Measurements from ENCODE around the gene ZFP1.

ZFP1 gene

DNA sequence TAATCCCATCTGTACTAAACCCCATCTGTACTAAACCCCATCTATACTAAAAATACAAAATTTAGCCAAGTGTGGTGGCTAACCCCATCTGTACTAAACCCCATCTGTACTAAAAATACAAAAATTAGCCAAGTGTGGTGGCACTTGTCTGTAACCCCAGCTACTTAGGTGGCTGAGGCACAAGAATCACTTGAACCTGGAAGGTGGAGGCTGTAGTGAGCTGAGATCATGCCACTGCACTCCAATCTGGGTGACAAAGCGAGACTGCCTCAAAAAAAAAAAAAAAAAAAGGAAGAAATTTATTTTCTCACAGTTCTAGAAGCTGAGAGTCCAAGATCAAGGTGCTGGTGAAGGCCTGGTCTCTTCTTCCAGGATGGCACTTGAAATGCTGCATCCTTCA, 12.1 kb downstream of the ZFP1 start:
- no peak for DNase-seq (ENCODE audit: low spot score)

DNA sequence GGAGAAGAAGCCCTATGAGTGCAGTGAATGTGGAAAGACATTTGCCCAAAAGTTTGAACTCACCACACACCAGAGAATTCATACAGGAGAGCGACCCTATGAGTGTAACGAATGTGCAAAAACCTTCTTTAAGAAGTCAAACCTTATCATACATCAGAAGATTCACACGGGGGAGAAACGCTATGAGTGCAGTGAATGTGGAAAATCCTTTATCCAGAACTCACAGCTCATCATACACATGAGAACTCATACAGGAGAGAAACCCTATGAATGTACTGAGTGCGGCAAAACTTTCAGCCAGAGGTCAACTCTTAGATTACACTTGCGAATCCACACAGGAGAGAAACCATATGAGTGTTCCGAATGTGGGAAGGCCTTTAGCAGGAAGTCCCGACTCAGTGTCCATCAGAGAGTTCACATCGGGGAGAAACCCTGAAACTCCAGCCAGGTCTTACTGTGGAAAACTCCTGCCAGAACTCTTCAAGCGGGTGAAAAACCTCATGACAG, 21.6 kb downstream of the ZFP1 start:
- DNase-seq (ENCODE audit: low spot score), result no peak

DNA sequence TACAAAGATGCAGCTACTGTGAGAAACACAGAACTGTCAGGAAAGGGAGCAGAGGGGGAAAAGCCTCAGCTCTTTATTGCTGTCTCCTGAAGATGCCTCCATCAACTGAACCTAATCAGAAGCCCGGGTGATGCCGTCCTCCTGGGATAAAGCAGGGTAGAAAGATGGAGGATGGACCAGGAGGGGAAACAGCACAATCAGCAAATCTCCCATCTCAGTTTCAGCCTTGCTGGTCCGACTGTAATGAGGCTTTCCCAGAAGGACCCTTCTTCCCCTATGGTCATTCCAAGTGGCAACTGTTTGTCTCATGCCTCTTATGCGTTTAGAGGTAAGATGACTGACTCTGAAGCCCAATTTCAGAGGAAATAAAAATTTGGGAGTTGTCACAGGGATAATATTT, 24.3 kb downstream of the ZFP1 start:
- no peak for DNase-seq (ENCODE audit: low spot score)

DNA sequence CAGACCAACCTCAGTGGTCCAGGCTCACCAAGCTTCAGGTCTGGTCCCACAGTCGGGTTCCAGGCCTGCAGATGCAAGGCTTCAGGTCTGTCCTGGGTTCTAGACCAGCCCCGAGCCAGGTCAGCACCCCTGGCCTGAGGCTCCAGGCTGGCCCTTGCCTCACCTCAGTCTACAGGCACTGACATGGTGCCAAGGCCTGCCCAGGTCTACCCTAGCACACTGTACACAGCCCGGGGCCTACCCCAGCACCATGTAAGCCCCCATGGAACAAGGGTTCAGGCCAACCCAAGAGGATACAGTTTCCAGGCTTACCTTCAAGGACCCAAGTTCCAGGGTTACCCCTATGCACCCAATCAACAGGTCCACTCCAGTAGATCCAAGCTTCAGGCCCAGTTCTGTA, 26.8 kb downstream of the ZFP1 start:
- no peak for DNase-seq (ENCODE audit: low spot score)

DNA sequence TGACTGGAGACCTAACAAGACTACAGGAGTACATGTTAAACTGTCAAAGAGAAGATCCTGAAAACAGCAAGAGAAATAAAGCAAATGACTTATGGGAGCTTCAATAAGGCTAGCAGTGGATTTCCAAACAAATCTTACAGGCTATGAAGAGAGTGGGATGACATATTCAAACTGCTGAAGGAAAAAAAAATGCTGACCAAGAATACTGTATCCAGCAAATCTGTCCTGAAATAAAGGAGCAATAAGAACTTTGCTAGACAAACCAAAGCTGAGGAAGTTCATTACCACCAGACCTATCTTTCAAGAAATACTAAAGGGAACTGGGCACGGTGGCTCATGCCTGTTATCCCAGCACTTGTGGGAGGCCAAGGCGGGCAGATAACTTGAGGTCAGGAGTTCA, 28.6 kb downstream of the ZFP1 start:
- no peak for DNase-seq (ENCODE audit: low spot score)

DNA sequence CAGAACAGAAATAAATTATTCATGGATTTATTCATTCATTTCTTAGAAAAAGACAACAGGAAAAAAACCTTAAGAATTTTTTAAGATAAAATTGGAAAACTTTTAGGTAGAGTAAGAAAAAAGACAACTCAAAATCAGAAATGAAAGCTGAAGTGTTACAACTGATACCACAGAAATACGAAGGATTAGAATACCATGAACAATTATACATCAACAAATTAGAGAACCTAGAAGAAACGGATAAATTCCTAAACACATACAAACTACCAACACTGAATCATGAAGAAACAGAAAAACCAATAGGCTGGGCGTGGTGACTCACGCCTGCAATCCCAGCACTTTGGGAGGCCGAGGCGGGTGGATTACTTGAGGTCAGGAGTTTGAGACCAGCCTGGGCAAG, 30.9 kb downstream of the ZFP1 start:
- DNase-seq (ENCODE audit: low spot score), result no peak

DNA sequence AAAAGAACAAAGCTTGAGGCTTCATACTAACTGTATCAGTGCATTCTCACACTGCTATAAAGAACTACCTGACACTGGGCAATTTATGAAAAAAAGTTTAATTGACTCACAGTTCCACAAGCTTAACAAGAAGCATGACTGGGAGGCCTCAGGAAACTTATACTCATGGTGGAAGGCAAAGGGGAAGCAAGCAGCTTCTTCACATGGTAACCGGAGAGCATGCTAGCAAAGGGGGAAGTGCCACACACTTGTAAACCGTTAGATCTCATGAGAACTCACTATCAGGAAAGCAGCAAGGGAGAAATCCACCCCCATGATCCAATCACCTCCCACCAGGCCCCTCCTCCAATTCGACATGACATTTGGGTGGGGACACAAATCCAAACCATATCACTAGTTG, 33.3 kb downstream of the ZFP1 start:
- DNase-seq (ENCODE audit: low spot score), result no peak

DNA sequence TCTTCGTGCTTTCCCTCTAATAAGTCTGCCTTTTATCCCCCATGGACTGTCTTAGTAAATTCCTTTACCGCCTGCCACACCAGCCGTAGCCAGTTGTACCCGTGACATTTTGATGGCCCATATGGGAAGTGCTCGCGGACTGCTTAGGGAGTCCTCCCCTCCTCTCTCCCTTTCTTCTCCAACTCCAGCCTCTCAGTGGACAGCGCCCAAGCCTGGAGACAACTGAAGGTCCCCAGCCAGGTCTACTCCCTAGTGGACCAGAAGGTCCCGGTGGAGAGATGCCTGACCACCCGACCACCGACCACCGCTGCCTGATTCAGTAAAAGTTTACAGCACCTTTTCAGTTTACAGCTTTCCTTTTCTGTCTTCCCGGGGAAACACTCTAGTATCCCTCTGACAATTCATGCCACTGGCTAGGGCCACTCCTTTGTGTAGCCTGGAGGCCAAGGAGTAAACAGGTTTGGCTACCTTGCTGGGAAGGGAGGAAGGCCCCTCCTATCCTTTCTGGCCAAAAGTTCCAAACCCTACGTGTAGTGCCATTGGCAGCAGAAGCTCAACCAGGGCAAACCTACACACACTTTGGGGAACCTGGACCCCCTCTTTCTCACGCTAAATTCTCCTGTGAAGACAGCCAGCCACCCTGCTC, 40.6 kb downstream of the ZFP1 start:
- DNase-seq (ENCODE audit: low spot score), result no peak

DNA sequence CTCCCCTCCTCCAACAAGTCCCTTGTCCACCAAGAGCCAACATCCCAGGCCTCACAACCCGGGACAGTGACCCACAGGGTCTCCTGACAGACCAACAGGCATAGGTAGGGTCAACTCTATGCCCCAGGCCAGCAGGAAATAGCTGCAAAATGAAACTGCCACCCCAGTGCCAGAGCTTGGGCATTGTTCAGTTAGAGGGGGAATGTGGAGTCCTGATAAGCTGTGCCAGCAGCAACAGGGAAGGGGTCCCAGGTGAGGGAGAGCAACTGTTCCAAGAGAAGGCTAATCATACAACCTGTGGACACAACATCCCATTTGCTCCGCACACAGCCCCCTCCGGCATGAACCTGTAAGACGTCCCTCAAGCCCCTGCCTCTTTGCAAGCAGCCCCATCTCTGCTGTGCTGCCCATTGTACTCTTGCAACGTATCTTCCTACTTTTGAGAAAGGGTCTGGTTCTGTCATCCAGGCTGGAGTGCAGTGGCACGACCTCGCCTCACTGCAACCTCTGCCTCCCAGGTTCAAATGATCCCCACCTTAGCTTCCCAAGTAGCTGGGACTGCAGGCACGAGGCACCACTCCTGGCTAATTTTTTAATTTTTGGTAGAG, 41.4 kb downstream of the ZFP1 start:
- no peak for DNase-seq (ENCODE audit: low spot score)

DNA sequence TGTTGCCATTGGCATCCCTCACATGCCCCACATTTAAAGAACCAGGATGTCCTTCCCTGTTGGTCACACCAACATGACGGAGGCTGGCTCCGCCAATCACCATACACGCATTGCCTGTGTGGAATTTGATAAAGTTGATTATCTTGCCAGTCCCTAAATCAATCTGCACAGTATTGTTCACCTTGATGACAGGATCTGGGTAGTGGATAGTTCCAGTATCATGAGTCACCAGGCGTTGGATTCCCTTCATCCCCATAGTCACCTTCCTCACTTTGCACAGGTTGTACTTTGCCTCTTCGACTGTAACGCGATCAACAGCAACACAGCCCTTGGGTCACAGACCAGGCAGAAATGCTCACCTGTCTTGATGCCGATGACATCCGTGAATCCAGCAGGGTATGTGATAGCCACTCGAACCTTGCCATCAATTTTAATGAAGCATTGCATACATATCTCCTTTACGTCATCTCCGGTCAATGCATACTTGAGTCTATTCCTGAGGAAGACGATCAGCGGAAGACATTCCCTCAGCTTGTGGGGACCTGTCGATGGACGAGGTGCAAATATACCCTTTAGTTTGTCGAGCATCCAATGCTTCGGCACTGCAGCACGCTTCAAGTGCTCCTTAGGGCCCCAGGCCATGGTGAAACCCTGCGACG, 44.4 kb downstream of the ZFP1 start:
- DNase-seq (ENCODE audit: low spot score), result no peak

DNA sequence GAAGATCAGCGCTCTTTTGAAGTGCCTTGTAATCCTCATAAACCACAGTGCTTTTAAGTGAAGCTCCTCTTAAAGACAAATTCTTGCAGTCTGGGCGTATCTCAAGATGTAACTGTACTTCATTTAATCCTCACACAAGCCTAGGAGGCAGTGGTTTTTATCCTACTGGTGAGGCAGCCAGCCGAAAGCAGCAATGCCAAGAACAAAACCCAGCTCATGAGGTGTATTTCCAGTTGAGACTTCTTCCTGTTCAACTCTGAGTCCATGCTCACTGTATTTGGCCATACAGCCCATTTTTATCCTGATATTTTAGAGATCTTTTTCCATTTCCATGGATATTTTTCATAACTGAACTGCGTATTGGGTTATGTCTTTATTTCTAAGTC, 44.9 kb downstream of the ZFP1 start:
- no peak for DNase-seq (ENCODE audit: low spot score)

DNA sequence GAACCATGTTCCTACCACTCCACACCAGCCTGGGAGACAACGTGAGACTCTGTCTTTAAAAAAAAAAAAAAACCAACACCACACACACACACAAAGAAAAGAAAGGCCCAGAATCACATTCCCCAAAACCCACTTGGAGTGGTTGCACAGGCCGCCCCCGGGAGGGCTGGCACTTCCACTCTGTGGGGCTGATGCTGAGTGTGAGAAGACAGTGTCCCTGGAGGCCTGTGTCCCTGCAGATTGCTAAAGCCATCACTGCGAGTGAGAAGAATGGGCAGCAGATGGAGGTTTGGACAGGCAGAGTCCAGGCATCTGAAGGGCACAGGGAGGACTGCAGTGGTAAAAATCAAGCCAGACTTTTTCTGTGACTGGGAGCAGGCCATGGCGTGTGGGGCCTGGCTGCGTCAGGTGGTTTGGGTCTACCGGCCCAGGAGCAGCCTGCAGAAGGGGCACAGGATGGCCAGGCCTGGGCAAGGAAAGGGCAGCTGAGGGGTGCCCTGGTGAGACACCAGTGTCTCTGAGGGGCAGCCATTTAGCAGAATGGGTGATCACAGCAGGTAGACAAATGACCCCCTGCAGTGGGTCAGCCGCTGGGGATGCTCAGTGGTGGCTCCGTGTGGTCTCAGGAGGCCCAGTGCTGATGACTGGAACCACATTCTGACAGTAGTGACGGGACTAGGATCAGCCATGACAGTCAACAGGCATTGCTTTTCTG, 45.6 kb downstream of the ZFP1 start:
- no peak for DNase-seq (ENCODE audit: low spot score)

DNA sequence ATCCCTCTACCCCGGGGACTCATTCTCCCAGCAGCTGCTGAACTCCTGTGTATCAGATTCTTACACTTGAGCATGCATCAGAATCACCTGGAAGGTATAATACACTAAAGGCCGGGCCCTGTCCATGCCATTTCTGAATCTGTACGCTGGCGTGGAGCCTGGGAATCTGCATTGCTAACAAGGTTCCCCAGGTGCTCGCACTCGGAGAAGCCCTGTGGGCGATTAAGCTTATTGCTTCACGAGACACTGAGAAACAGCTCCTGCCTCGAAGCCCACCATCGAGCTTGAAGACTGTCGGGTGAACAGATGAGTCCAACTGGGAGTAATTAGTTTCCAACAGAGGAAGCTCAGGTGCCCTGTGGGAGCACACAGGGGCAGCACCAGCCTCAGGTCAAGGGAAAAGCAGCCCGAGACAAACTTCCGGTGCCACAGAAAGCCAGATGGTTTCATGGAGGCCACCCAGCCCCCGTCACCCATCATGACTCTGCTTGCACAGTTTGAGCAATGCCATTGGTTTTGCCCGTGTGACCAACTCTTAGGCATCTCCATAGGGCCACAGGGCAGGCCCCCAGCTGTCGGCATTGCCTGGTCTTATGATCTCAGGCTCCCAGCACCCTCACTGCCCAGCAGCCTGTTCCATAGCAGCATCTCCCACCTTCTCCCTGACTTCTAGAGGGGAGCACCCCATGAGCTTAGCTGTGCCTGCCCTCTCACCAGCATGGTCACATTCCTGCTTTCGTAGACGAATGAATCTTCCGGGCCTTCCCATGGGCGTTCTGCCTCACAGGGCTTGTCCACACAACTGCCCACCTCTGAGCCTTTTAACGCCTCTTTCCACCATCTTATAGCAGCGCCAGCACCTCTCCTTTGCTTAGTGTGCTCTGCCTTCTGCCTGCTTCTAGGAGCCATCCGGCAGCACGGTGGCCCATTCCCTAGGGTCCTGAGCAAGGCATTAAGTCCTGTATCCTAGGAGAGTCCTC, 47.8 kb downstream of the ZFP1 start:
- no peak for DNase-seq (ENCODE audit: low spot score)

DNA sequence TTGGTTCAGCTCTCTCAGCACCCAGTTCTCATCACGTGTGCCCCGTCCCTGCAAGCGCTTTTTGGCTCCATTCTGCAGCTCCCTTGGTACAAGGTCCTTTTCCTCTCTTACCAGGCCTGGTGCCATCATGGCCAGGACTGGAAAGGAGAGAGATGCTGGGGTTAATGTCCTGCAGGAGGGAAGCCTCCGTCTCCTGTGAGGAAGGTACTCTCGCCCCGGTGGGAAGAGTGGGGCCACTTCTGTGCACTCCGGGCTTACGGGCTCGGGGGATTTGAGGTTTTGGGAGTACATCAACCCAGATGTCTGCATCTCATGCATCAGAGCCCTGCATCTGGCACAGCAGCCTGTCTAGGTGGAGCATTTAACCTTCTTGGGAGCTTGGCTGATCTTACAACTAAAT, 48.5 kb downstream of the ZFP1 start:
- DNase-seq (ENCODE audit: low spot score), result no peak

DNA sequence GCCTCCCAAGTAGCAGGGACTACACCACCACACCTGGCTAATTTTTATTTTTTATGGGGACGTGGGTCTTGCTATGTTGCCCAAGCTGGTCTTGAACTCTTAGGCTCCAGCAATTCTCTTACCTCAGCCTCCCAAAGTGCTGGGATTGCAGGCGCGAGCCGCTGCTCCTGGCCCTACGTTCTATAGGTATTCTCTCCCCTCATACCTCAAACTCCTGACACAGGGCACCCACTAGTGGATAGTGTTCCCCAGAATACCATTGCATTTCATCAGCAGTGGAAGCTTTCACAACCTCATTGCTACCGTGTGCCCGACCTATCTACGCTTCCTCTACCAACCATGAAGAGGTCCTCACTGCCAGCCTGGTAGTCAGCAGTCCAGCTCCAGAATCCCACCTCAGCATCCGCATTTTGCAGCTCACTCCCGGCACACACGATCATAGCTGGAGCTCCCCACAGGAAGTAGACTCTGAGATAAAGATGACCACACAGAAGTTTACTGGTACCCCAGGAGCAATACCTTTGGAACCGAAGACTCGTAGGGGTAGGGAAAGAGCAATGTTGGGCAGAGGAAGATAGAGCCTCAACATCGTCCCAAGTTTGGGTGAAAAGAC, 49.3 kb downstream of the ZFP1 start:
- DNase-seq (ENCODE audit: low spot score), result no peak

DNA sequence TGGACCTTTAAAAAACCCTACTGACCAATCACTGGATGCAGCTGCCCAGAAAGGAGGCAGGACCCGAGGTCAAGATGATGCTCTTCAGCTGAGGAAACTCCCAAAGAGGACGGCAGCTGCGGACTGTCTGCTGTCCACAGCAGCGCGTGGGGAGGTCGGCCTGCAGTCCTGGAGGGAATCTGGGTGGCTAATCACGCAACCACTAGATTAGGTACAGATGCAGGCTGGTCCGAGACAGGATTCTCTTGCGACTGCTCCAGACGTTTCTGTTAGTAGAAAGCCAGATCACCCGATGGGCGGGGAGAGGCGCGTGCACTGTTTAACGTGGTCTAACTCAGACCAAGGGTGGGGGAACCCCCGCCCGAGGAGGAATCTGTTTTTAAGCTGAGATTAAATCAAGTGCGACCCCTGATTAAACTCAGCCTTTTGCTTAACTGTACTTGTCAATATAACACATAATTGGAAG, 49.8 kb downstream of the ZFP1 start:
- DNase-seq (ENCODE audit: low spot score), result no peak

DNA sequence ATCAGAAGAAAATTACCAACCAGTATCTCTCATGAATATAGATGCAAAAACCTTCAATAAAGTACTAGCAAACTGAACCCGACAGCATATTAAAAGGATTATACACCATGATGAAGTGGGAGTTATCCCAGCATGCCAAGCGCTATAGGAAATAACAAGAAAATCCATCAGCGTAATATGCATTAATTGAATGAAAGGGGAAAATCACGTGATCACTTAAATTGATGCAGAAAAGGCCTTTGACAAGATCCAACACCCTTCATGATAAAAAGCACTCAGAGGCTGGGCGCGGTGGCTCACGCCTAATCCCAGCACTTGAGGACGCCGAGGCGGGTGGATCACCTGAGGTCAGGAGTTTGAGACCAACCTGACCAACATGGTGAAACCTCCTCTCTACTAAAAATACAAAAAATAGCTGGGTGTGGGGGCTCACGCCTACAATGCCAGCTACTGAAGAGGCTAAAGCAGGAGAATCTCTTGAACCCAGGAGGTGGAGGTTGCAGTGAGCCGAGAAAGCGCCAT, 53.8 kb downstream of the ZFP1 start:
- no peak for DNase-seq (ENCODE audit: low spot score)

DNA sequence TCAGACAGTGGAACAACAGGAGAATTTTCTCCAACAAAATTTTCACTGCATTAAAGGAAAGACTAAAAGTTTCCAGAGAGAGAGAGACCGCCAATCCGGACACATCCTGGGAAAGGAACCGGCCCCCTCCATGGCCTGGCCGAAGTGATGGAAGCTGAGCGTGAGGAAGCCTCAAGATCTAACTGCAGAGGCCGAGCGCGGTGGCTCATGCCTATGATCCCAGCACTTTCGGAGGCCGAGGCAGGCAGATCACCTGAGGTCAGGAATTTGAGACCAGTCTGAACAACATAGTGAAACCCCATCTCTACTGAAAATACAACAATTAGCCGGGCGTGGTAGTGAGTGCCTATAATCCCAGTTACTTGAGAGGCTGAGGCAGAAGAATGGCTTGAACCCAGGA, 54.8 kb downstream of the ZFP1 start:
- no peak for DNase-seq (ENCODE audit: low spot score)

DNA sequence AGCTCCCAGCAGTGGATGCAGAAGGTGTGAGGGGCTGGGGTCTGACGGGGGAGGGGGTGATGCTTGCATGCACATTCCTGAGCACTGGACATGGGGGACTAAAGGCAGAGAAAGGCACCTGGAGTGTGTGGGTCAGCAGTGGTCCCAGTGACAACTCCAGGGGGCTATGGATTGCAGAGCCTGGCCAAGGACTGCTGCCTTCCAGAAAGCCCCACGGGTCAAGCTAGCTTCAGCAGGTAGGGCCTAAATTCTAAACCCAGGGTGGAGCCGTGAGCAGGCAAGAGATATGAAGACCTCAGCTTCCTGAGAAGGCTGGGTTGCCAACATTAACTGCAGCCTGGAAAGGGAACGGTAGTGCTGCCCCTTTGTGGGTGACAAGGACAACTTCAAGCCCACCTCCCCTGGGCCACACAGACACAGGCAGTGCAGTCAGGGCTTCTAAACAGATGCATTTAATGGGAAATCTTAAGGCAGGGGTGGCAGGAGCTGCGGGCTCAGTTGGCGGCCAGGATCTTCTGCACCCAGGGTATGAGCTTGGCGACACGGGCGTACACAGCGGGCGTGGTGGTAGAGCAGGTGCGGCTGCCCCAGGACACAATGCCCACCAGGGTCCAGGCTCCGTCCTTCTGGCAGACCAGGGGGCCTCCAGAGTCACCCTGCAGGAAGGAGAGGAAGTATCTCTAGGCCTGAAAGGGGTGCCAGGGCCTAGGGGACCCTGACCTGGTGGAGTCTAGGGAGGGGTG, 55.5 kb downstream of the ZFP1 start:
- no peak for DNase-seq (ENCODE audit: low spot score)

DNA sequence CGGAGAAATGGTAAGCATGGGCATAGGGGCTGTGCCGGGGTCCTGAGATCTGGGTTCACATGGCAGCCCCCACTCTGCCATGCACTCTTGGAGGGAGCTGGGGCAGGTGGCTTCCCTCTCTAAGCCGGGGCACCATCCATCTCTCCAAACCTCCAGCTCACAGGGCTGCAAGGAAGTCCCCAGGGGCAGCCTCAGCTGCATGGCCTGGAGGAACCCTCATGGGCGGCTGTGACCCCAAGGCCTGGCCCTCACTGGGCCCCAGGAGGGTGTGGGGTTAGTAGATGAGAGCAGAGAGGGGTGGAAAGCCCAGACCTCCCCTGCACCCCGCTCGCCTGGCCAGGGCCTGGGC, 56.1 kb downstream of the ZFP1 start:
- no peak for DNase-seq (ENCODE audit: low spot score)
